SK-N-SH treated with all-trans-retinoic acid at 6 μM for 48 hours (cell line): ENCODE measurements around the gene KIAA1217.
"Not testable (repeated sequence)": the region's sequence is repeated elsewhere in the genome, so short reads cannot be mapped to it uniquely, and the experiment has no call there.

Source experiments
- ATAC-seq: fragments of 200-7000 bp; cut with Tn5 transposase; 3 replicates; pipeline ENCODE4 v1.9.1; 2020; ENCODE audit warnings: mild to moderate bottlenecking, moderate library complexity
- ARNTL ChIP-seq: fragments of 450-650 bp; formaldehyde crosslinking; IDR thresholded peaks from 2 replicates; pipeline ENCODE4 v1.5.0; 2020; ENCODE audit warnings: low read depth, mild to moderate bottlenecking, moderate library complexity, borderline replicate concordance
- BACH2 ChIP-seq: fragments of 250-450 bp; sonication (Bioruptor Pico); IDR thresholded peaks from 2 replicates; pipeline ENCODE4 v1.9.0; 2021; ENCODE audit warnings: mild to moderate bottlenecking, borderline replicate concordance
- CSDC2 ChIP-seq: fragments of 250-450 bp; sonication (Bioruptor Pico); IDR thresholded peaks from 2 replicates; pipeline ENCODE4 v1.5.0; 2020; ENCODE audit warnings: mild to moderate bottlenecking, moderate library complexity
- ESRRG ChIP-seq: fragments of 250-450 bp; sonication (Bioruptor Pico); IDR thresholded peaks from 2 replicates; pipeline ENCODE4 v1.6.1; 2021; ENCODE audit warnings: mild to moderate bottlenecking
- ISL1 ChIP-seq: fragments of 250-450 bp; sonication (Bioruptor Pico); IDR thresholded peaks from 2 replicates; pipeline ENCODE4 v2.1.2; 2022; ENCODE audit warnings: mild to moderate bottlenecking, moderate library complexity
- POU6F1 ChIP-seq: fragments of 250-450 bp; sonication (Bioruptor Pico); IDR thresholded peaks from 2 replicates; pipeline ENCODE4 v1.8.0; 2021; ENCODE audit warnings: low read depth, mild to moderate bottlenecking, moderate library complexity, borderline replicate concordance
- PPARA ChIP-seq: fragments of 250-450 bp; sonication (Bioruptor Pico); IDR thresholded peaks from 2 replicates; pipeline ENCODE4 v1.5.0; 2020; ENCODE audit warnings: mild to moderate bottlenecking, borderline replicate concordance
- RARB ChIP-seq: fragments of 250-450 bp; sonication (Bioruptor Pico); IDR thresholded peaks from 2 replicates; pipeline ENCODE4 v1.8.0; 2021; ENCODE audit warnings: mild to moderate bottlenecking, moderate library complexity
- SNAI2 ChIP-seq: fragments of 250-450 bp; sonication (Bioruptor Pico); IDR thresholded peaks from 2 replicates; pipeline ENCODE4 v1.5.0; 2020; ENCODE audit warnings: mild to moderate bottlenecking, moderate library complexity
- TCF4 ChIP-seq: fragments of 250-450 bp; sonication (Bioruptor Pico); IDR thresholded peaks from 2 replicates; pipeline ENCODE4 v1.8.0; 2021; ENCODE audit warnings: mild to moderate bottlenecking, moderate library complexity, borderline replicate concordance
- TOX ChIP-seq: fragments of 250-450 bp; sonication (Bioruptor Pico); IDR thresholded peaks from 2 replicates; pipeline ENCODE4 v1.8.0; 2021; ENCODE audit warnings: mild to moderate bottlenecking, moderate library complexity, borderline replicate concordance
- TSHZ2 ChIP-seq: fragments of 250-450 bp; sonication (Bioruptor Pico); IDR thresholded peaks from 2 replicates; pipeline ENCODE4 v1.5.0; 2020; ENCODE audit warnings: mild to moderate bottlenecking, moderate library complexity
- ZFP3 ChIP-seq: fragments of 250-450 bp; sonication (Bioruptor Pico); IDR thresholded peaks from 2 replicates; pipeline ENCODE4 v1.5.0; 2020; ENCODE audit warnings: mild to moderate bottlenecking, moderate library complexity
- ZFP30 ChIP-seq: fragments of 450-650 bp; formaldehyde crosslinking; IDR thresholded peaks from 2 replicates; pipeline ENCODE4 v1.5.0; 2022; ENCODE audit warnings: mild to moderate bottlenecking, moderate library complexity
- ZNF565 ChIP-seq: fragments of 450-650 bp; formaldehyde crosslinking; conservative IDR thresholded peaks from 2 replicates; pipeline ENCODE4 v1.5.0; 2020; ENCODE audit warnings: low read depth, mild to moderate bottlenecking, moderate library complexity
- ZNF70 ChIP-seq: fragments of 450-650 bp; formaldehyde crosslinking; IDR thresholded peaks from 2 replicates; pipeline ENCODE4 v1.5.0; 2020; ENCODE audit warnings: mild to moderate bottlenecking, moderate library complexity
- ZNF8 ChIP-seq: fragments of 450-650 bp; formaldehyde crosslinking; IDR thresholded peaks from 2 replicates; pipeline ENCODE4 v1.5.0; 2020; ENCODE audit warnings: mild to moderate bottlenecking, moderate library complexity
- TF ChIP-seq, protein P1 (sequence below): fragments of 250-450 bp; sonication (Bioruptor Pico); IDR thresholded peaks from 2 replicates; pipeline ENCODE4 v1.5.1; 2020; ENCODE audit warnings: low read depth, mild to moderate bottlenecking, moderate library complexity

The KIAA1217 gene

GRCh38 chr10:24442234-24442633 lies 233.3 kb downstream of the KIAA1217 start:
- no peak for TF ChIP-seq POU6F1
- TF ChIP-seq ARNTL (CRISPR knock-in tag) = no peak
- TF ChIP-seq PPARA (CRISPR knock-in tag) = no peak
- TF ChIP-seq ZNF8 (CRISPR knock-in tag) = no peak
- TF ChIP-seq ZNF565 (CRISPR knock-in tag) = no peak
- no peak for TF ChIP-seq TCF4
- no peak for TF ChIP-seq BACH2 (CRISPR knock-in tag)
- no peak for TF ChIP-seq ZNF70 (CRISPR knock-in tag)
- TF ChIP-seq SNAI2 = no peak
- no peak for TF ChIP-seq TOX (CRISPR knock-in tag)
- no peak for TF ChIP-seq ZFP30 (CRISPR knock-in tag)
- TF ChIP-seq TSHZ2 (CRISPR knock-in tag) = no peak
- TF ChIP-seq ZFP3 (CRISPR knock-in tag) = no peak
- TF ChIP-seq, protein P1, sequence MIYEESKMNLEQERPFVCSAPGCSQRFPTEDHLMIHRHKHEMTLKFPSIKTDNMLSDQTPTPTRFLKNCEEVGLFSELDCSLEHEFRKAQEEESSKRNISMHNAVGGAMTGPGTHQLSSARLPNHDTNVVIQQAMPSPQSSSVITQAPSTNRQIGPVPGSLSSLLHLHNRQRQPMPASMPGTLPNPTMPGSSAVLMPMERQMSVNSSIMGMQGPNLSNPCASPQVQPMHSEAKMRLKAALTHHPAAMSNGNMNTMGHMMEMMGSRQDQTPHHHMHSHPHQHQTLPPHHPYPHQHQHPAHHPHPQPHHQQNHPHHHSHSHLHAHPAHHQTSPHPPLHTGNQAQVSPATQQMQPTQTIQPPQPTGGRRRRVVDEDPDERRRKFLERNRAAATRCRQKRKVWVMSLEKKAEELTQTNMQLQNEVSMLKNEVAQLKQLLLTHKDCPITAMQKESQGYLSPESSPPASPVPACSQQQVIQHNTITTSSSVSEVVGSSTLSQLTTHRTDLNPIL (CRISPR knock-in tag) = no peak
- TF ChIP-seq ESRRG (CRISPR knock-in tag) = no peak
- TF ChIP-seq, all 23 proteins: peak for 0
- ATAC-seq = no peak

DNA sequence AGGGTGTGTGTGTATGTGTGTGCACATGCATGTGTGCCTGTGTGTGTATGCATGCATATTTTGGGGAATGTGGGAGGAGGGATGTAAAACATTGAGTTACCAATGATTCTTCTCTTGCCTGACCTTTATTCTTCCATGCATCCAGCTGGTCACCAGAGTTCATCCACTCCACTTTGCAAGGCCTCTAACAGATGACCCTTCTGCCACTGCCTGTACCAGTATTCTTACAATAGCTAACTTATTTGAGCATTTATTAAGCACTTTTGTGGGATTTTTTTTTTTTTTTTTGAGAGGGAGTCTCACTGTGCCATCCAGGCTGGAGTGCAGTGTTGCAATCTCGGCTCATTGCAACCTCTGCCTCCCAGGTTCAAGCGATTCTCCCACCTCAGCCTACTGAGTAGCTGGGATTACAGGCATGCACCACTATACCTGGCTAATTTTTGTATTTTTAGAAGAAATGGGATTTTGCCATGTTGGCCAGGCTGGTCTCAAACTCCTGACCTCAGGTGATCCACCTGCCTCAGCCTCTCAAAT lies 233.8 kb downstream of the KIAA1217 start:
- not testable (repeated sequence) for ATAC-seq

DNA sequence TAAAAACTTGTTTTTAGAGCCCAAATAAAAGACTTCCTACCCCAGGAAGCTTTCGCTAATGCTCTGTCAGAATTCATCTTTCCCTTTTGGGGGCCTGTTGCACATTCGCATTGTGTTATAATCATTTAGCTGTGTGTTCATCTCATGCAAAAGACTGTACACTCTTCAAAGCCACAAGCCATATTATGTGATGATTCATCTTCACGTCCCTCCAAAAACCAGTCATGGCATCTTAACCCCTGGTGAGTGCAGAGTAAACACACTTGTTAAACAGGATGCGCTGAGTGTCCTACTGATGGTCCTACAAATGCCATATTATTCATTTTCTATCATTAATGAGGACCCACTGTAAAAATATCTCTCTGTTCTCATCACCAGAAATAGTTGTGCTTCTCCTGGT lies 235.4 kb downstream of the KIAA1217 start:
- no peak for TF ChIP-seq ESRRG (CRISPR knock-in tag)
- no peak for TF ChIP-seq TCF4
- no peak for TF ChIP-seq SNAI2
- TF ChIP-seq, protein P1 (CRISPR knock-in tag) = no peak
- no peak for TF ChIP-seq ARNTL (CRISPR knock-in tag)
- TF ChIP-seq POU6F1 = no peak
- TF ChIP-seq CSDC2 (CRISPR knock-in tag) = no peak
- TF ChIP-seq ISL1 = no peak
- TF ChIP-seq RARB (CRISPR knock-in tag) = no peak
- no peak for TF ChIP-seq ZNF8 (CRISPR knock-in tag)
- TF ChIP-seq TSHZ2 (CRISPR knock-in tag) = no peak
- peak; percentile 48 for ATAC-seq

- ATAC-seq = not testable (repeated sequence)
Measured at GRCh38 chr10:24445958-24446357, 237.0 kb downstream of the KIAA1217 start.
